Measurements from ENCODE around the gene NOPCHAP1.

Gene NOPCHAP1

DNA sequence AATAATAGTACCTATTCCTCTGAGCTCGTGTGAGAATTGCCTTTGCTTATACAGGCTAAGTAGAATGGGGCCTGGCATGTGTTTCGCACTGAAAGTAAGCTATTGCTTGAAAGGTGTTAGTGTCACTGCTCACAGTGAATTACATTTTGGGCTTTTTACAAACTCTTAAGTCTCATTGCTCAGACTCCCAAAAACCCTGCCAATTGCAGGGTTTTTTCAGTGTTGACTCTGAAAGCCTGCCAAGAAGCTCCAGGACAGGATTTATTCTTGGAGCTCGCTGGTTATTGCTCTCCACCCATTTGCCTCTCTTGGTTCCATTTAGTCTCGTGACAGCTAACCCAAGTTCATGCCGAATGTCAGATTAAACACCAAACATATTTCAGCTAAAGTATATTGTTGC lies 39.8 kb downstream of the NOPCHAP1 start:
- DNase-seq = peak; percentile 77

DNA sequence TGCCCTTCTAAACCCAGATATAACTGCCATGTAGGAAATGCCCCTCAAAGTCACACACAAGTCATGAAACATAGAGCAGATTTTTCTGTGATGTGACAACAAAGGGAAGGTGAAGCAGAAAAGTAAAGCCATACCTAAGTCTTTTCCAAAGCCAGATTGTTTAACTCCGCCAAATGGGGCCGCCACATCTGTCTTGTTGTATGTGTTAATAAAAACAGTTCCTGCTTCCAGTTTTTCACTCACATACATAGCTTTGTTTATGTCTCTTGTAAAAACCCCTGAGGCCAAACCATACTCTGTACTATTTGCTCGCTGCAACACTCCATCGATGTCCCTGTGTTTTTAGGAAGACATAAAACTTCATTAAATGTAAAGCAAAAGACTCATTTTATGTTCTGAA lies 40.3 kb downstream of the NOPCHAP1 start:
- DNase-seq = no peak

- DNase-seq = no peak
These were observed 45.0 kb downstream of the NOPCHAP1 start for GRCh38 chr12:105030820-105031807.

- DNase-seq = no peak
These were observed 46.7 kb downstream of the NOPCHAP1 start for GRCh38 chr12:105032703-105033357.

DNA sequence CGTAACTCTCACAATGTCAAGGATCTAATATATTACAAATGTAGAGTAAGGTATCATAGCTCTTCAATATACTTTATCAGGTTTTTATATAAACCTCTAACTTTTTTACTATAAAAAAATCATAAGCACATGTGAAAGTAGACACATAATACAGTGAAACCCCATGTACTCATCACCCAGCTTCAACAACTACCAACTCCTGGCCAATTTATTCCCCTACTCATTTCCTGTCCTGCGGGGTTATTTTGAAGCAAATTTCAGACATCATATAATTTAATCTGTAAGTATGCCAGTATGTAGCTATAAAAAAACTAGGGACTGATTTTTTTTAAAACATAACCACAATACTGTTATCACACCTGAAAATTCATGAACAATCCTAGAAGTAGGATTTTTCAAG lies 47.7 kb downstream of the NOPCHAP1 start:
- DNase-seq = no peak
